Testis (tissue), 2 donors: ENCODE measurements around the gene LRRD1.
A peak's percentile ranks its signal among the peaks of the same experiment; 100 is the strongest.

Experiments used
- CTCF ChIP-seq, 3 experiments: fragments of 450-650 bp in 2 of 3; fragments of 200-600 bp in 1 of 3; sonication (generic) in 1 of 3; IDR thresholded peaks; one replicate each; pipeline ENCODE4 v1.5.1; 2016 to 2019; ENCODE audit warnings: antibody characterized with exemption in 3 of 3, mild to moderate bottlenecking in 2 of 3, moderate library complexity in 1 of 3
- POLR2A ChIP-seq: fragments of 450-650 bp; IDR thresholded peaks from one replicate; pipeline ENCODE4 v1.6.1; 2017; ENCODE audit warnings: antibody characterized with exemption, mild to moderate bottlenecking, moderate library complexity

- peak in 1 of 3 experiments; percentile 12 for TF ChIP-seq CTCF (IDR thresholded peaks at IDR 0.05)
- peak; percentile 90 for TF ChIP-seq POLR2A
Measured at GRCh38 chr7:92134271-92135051, 44.5 kb downstream of the LRRD1 start, which contains the start of gene CYP51A1.
